Activated gamma-delta T cell (primary cell): ENCODE data around the gene CXCL3.

Experiments used
- DNase-seq: peaks from one replicate; lab custom pipeline; 2025; lab: John Stamatoyannopoulos, UW

CXCL3 gene

GRCh38 chr4:74013264-74013663, 25.2 kb downstream of the CXCL3 start:
- DNase-seq, result no peak

- no peak for DNase-seq
These were observed 26.4 kb downstream of the CXCL3 start for GRCh38 chr4:74012130-74012529.

- DNase-seq, result no peak
These were observed 29.2 kb downstream of the CXCL3 start for GRCh38 chr4:74009307-74009706.

- no peak for DNase-seq
These were observed 32.4 kb downstream of the CXCL3 start for GRCh38 chr4:74006009-74006476.

GRCh38 chr4:74005528-74005927, 33.0 kb downstream of the CXCL3 start:
- DNase-seq, result no peak

GRCh38 chr4:74004668-74005067, 33.8 kb downstream of the CXCL3 start:
- no peak for DNase-seq

- DNase-seq, result no peak
These were observed 38.2 kb downstream of the CXCL3 start for GRCh38 chr4:74000301-74000700.

- no peak for DNase-seq
These were observed 40.2 kb downstream of the CXCL3 start, which contains the start of gene CXCL5 for GRCh38 chr4:73998040-73999011. CXCL5 (minus strand) TSS chr4:73998677; CDS start chr4:73998581, 96 bp downstream.

GRCh38 chr4:73992050-73992449, 46.4 kb downstream of the CXCL3 start:
- no peak for DNase-seq

- DNase-seq, result no peak
These were observed 46.8 kb downstream of the CXCL3 start for GRCh38 chr4:73991742-73992000.

GRCh38 chr4:73990988-73991741, 47.3 kb downstream of the CXCL3 start:
- no peak for DNase-seq

GRCh38 chr4:73989928-73990327, 48.6 kb downstream of the CXCL3 start:
- DNase-seq, result no peak

GRCh38 chr4:73989031-73989430, 49.5 kb downstream of the CXCL3 start:
- no peak for DNase-seq

- no peak for DNase-seq
These were observed 50.4 kb downstream of the CXCL3 start, which contains the start of gene PPBP for GRCh38 chr4:73988061-73988460. PPBP (minus strand) TSS chr4:73988190; CDS start chr4:73988103, 87 bp downstream.
